ENCODE results near the gene TUSC2. TPM values are rescaled to one million over a fixed set of nuclear protein-coding genes. Genes with fewer than 3 reads are reported as not detected.
A peak's percentile ranks its signal among the peaks of the same experiment; 100 is the strongest.

Gene TUSC2
- total and polyA plus RNA-seq, 2 experiments from 2014 or later = 76.6 to 84.1 TPM

- H3K36me3 ChIP-seq = peaks cover 31% of the 10 kb centered on the region
- no peak for DNase-seq (ENCODE audit: low read depth in 1 of 2, low spot score in 1 of 2)
Measured at GRCh38 chr3:50330330-50330729, 2.3 kb upstream of the TUSC2 start.

GRCh38 chr3:50327129-50327528 is 894 bp downstream of the TUSC2 start:
- H3K9me3 ChIP-seq (ENCODE audit: low read depth) = no peaks in the 10 kb centered on the region
- no peaks in the 10 kb centered on the region for H3K27me3 ChIP-seq
- no peak for TF ChIP-seq CTCF (IDR thresholded peaks at IDR 0.05; ENCODE audit: low read depth, low read length)
- no peak overlapping the region for H3K27ac ChIP-seq
- H3K4me3 ChIP-seq = peak overlapping the region; percentile 87
- peaks cover 17% of the 10 kb centered on the region for H3K4me1 ChIP-seq (ENCODE audit: low read depth)
- H3K36me3 ChIP-seq = peaks cover 30% of the 10 kb centered on the region
- no peak for DNase-seq (ENCODE audit: low read depth in 1 of 2, low spot score in 1 of 2)

More at GRCh38 chr3:50330330-50330729, 2.3 kb upstream of the TUSC2 start:
- no peak overlapping the region for H3K27ac ChIP-seq
- no peaks in the 10 kb centered on the region for H3K27me3 ChIP-seq
- H3K4me3 ChIP-seq = no peak overlapping the region
- TF ChIP-seq CTCF (IDR thresholded peaks at IDR 0.05; ENCODE audit: low read depth, low read length) = no peak
- H3K9me3 ChIP-seq (ENCODE audit: low read depth) = no peaks in the 10 kb centered on the region
- H3K4me1 ChIP-seq (ENCODE audit: low read depth) = peaks cover 6% of the 10 kb centered on the region

- Histone ChIP-seq H3K4me1 (ENCODE audit: low read depth) (peaks cover 20% of the 10 kb centered on the region), H3K36me3 (peaks cover 20% of the 10 kb centered on the region), H3K27ac (no peak overlapping the region), H3K9me3 (ENCODE audit: low read depth) (no peaks in the 10 kb centered on the region), H3K4me3 (no peak overlapping the region), H3K27me3 (no peaks in the 10 kb centered on the region)
- no peak for TF ChIP-seq CTCF (IDR thresholded peaks at IDR 0.05; ENCODE audit: low read depth, low read length)
- no peak for DNase-seq (ENCODE audit: low read depth in 1 of 2, low spot score in 1 of 2)
Measured at GRCh38 chr3:50326182-50326541, 1.9 kb downstream of the TUSC2 start.

GRCh38 chr3:50325497-50326181 is 2.4 kb downstream of the TUSC2 start:
- Histone ChIP-seq H3K4me3 (no peak overlapping the region), H3K9me3 (ENCODE audit: low read depth) (no peaks in the 10 kb centered on the region), H3K4me1 (ENCODE audit: low read depth) (peaks cover 20% of the 10 kb centered on the region), H3K27me3 (no peaks in the 10 kb centered on the region), H3K36me3 (peaks cover 15% of the 10 kb centered on the region), H3K27ac (no peak overlapping the region)
- TF ChIP-seq CTCF (IDR thresholded peaks at IDR 0.05; ENCODE audit: low read depth, low read length) = no peak
- no peak for DNase-seq (ENCODE audit: low read depth in 1 of 2, low spot score in 1 of 2)

GRCh38 chr3:50325113-50325480 is 2.9 kb downstream of the TUSC2 start:
- Histone ChIP-seq H3K27me3 (no peaks in the 10 kb centered on the region), H3K4me3 (no peak overlapping the region), H3K36me3 (peaks cover 10% of the 10 kb centered on the region), H3K27ac (no peak overlapping the region), H3K4me1 (ENCODE audit: low read depth) (peaks cover 23% of the 10 kb centered on the region), H3K9me3 (ENCODE audit: low read depth) (no peaks in the 10 kb centered on the region)
- DNase-seq (ENCODE audit: low read depth in 1 of 2, low spot score in 1 of 2) = no peak
- TF ChIP-seq CTCF (IDR thresholded peaks at IDR 0.05; ENCODE audit: low read depth, low read length) = no peak
